HG02678 (cell line): ENCODE data around the gene SERPINF2.
"Not testable (repeated sequence)": the region's sequence is repeated elsewhere in the genome, so short reads cannot be mapped to it uniquely, and the experiment has no call there.

ENCODE experiments used
- ATAC-seq: cut with Tn5 transposase; IDR thresholded peaks from one replicate; pipeline ENCODE4 v1.9.1; 2021; ENCODE audit warnings: mild to moderate bottlenecking, moderate library complexity; ENCODE audit not compliant: unreplicated experiment

The SERPINF2 gene

DNA sequence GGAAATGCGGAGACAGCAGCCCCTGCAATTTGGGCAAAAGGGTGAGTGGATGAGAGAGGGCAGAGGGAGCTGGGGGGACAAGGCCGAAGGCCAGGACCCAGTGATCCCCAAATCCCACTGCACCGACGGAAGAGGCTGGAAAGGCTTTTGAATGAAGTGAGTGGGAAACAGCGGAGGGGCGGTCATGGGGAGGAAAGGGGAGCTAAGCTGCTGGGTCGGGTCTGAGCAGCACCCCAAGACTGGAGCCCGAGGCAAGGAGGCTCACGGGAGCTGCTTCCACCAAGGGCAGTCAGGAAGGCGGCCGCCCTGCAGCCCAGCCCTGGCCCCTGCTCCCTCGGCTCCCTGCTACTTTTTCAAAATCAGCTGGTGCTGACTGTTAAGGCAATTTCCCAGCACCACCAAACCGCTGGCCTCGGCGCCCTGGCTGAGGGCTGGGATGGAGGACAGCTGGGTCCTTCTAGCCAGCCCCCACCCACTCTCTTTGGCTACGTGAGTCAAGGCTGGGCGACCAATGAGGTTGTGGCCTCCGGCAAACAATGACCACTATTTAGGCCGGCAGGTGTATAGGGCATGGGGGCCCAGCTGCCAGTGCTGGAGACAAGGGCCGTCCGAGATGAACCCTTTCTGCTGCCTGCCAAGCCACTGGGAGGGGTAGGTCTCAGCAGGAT is 19.7 kb downstream of the SERPINF2 start:
- no peak for ATAC-seq

DNA sequence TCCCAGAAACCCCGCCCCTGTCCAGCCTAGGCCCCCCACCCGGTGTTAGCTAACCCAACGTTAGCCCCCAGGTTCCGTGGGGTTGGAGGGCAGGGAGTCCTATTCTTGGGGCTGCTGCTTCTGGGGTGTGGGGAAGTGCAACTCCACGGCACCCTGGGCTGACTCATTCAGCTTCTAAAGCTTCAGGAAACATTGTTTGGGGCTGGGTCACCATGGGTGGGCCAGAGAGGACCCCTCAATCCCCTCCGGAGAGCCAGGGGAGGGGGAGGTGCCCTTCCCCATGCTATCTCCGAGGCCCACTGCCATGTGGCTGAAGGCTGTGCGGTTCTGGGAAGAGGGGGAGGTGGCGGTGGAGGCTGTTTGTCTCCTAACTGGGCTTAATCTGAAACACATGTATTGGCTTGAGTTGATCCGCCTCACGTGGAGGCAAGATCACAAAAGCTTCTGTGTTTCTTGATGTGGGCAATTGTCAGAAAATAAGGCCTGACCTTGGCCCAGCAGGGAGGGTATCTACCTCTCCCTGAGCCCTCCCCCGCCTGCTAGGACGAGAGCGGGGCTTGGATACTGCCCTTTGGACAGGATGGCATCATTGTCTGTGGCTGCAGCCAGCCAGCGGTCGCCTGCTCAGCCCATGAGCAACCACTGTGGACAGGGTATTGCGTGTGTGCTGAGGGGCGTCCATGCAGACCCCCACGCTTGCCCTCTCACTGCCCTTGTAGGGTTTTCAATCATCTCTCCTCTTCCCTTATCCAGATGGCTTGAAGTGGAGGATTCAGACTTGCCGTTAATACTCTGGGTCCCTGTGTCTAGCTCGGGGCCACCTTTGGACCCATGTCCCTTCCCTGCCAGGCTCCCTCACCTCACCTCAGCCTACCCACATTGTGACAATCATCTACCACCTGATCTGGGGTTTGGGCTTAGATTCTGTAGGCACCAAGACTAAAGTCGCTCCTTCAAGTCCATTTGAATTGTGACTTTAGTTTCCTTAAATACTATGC is 20.5 kb downstream of the SERPINF2 start:
- no peak for ATAC-seq

DNA sequence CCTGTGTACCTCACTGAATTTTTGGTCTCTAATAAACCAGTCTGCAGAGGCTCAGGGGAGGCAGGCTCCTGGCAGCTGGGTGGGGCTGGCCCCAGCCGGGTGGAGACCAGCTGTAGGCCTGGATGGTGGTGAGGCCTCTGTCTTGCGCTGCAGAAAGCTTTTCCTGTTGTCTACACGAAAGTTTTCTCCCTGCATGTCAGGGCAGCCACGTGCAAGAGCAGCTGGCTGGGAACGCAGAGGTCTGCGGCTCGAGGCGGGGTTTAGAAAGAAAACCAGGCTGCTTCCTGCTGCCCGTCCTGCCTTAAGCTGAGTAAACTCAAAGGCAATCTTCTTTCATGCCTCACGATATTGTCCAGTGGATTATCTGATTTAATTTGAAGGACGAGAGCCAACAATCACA is 21.6 kb downstream of the SERPINF2 start:
- peak; percentile 78 for ATAC-seq

DNA sequence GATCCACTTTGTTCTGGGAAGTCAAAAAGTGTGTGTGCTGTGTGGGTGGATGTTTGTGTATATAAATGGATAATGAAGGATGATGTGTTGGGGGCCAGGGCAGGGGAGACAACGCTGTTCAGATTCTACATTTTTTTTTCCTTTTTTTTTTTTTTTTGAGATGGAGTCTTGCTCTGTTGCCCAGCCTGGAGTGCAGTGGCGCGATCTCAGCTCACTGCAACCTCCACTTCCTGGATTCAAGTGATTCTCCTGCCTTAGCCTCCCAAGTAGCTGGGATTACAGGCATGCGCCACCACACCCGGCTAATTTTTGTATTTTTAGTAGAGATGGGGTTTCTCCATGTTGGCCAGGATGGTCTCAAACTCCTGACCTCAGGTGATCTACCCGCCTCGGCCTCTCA is 22.0 kb downstream of the SERPINF2 start:
- not testable (repeated sequence) for ATAC-seq

DNA sequence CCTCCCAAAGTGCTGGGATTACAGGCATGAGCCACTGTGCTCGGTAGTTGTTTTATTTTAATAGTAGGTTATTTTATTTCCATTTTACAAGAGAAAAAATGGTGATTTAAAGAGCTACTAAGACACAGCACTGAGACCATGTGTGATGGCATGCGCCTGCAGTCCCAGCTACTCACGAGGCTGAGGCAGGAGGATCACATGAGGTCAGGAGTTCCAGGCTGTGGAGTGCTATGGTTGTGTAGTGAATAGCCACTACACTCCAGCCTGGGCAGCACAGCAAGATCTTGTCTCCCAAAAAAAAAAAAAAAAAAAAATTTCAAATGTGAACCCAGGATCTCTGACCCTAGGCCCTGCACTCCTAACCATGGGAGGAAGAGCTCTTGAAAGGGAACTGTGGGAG is 22.9 kb downstream of the SERPINF2 start:
- ATAC-seq, result no peak

DNA sequence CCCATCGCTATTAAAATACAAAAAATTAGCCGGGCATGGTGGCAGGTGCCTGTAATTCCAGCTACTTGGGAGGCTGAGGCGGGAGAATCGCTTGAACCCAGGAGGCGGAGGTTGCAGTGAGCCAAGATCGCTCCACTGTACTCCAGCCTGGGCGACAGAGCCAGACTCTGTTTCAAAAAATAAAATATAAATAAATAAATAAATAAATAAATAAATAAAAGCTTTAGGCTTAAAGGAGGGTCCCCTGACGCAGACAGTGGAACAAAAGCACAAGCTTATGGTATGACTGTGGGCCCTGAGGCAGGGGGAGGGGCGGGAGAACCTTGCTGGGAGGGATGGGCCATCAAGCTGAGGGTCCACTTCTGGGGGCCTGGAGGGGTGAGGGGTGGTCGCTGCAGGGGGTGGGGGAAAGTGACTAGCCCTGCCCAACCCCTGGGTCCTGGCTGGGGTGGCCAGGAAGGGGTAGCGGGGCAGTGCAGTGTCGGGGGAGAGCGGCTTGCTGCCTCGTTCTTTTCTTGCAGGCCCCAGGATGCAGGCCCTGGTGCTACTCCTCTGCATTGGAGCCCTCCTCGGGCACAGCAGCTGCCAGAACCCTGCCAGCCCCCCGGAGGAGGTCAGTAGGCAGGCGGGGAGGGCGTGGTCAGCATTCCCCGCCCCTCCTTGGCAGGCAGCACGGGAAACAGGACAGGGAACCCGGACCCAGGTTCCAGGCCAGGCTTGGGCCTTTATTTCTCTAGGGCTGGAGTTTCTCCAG is 23.9 kb downstream of the SERPINF2 start:
- no peak for ATAC-seq

DNA sequence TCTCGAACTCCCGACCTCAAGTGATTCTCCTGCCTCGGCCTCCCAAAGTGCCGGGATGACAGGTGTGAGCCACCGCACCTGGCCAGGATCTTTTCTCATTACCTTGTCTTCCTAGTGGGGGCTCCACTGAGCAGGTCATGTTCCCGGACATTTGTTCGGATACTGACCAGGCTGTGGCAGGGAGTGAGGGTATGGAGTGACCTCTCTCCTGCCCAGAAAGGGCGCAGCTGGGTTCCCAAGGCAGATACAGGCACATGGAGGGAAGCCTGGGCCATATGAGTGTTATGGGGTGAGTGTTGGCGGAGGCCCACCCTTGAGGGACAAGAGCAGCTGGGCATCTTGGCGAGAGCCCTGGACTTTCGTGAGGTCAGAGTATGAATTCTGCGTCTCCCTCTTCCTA is 24.7 kb downstream of the SERPINF2 start:
- no peak for ATAC-seq

DNA sequence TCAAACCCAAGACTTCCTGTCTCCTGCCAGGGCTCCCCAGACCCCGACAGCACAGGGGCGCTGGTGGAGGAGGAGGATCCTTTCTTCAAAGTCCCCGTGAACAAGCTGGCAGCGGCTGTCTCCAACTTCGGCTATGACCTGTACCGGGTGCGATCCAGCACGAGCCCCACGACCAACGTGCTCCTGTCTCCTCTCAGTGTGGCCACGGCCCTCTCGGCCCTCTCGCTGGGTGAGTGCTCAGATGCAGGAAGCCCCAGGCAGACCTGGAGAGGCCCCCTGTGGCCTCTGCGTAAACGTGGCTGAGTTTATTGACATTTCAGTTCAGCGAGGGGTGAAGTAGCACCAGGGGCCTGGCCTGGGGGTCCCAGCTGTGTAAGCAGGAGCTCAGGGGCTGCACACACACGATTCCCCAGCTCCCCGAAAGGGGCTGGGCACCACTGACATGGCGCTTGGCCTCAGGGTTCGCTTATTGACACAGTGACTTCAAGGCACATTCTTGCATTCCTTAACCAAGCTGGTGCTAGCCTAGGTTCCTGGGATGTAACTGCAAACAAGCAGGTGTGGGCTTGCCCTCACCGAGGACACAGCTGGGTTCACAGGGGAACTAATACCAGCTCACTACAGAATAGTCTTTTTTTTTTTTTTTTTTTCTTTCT is 27.3 kb downstream of the SERPINF2 start:
- no peak for ATAC-seq

DNA sequence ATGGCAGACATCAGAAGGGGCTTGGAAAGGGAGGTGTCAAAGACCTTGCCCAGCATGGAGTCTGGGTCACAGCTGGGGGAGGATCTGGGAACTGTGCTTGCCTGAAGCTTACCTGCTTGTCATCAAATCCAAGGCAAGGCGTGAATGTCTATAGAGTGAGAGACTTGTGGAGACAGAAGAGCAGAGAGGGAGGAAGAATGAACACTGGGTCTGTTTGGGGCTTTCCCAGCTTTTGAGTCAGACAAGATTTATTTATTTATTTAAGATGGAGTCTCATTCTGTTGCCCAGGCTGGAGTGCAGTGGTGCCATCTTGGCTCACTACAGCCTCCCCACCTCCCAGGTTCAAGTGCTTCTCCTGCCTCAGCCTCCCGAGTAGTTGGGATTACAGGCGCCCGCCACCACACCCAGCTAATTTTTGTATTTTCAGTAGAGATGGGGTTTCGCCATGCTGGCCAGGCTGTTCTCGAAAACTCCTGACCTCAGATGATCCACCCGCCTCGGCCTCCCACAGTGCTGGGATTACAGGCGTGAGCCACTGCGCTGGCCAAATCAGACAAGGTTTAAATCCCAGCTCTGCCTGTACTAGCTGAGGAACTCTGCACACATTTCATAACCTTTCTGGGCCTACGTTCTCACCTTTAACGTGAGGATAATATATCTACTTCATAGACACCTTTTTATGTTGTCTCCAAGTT is 30.5 kb downstream of the SERPINF2 start:
- not testable (repeated sequence) for ATAC-seq

DNA sequence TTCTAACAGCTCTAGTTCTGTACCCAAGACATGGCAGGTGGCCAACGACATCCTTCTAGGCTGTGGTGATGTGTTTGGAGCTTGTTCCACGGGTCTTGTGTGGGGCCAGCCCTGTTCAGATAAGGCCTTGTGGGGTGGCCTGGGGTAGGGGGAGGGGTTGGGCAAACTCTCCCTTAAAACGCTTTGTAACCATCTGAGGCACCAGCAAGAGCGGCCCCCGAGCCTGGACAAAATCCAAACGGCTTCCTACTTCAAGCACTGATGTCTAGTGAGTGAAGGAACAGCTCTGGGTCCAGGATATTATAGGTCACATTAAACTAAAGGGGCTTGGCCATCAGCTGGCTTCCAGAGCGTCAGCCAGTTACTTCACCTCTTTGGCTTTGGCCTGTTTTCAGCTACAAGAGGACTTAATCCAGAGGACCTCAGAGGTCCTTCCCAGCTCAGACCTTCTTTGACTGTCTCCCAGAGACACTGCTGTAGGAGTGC is 31.1 kb downstream of the SERPINF2 start:
- no peak for ATAC-seq

DNA sequence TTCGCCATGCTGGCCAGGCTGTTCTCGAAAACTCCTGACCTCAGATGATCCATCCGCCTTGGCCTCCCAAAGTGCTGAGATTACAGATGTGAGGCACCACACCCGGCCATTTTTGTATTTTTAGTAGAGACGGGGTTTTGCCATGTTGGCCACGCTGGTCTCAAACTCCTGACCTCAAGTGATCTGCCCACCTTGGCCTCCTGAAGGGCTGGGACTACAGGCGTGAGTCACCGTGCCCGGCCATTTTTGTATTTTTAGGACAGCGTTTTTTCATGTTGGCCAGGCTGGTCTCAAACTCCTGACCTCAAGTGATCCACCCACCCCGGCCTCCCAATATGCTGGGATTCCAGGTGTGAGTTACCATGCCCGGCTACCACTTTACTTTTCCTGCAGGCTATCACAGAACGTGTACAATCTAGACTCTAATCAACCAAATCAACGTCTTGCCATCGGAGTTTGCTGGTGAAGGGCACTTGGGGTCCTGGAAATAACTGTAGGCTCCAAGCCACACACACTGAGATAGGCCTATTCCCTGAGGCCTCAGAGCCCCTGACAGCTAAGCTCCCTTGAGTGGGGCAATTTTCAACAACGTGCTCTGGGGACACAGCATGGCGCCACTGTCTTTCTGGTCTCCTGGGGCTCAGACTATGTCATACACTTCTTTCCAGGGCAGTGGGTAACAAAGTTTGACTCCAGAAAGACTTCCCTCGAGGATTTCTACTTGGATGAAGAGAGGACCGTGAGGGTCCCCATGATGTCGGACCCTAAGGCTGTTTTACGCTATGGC is 31.9 kb downstream of the SERPINF2 start:
- ATAC-seq, result no peak

DNA sequence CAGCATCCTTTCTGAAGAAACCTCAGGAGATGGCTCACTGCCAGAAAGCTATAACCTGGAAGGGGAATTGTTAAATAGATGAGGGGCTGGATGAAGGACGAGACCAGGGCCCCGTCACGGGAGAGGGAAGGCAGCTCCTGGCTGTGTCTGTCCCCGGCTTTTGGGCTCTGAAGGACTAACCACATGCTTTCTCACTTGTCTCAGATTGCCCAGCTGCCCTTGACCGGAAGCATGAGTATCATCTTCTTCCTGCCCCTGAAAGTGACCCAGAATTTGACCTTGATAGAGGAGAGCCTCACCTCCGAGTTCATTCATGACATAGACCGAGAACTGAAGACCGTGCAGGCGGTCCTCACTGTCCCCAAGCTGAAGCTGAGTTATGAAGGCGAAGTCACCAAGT is 33.7 kb downstream of the SERPINF2 start:
- ATAC-seq, result no peak

DNA sequence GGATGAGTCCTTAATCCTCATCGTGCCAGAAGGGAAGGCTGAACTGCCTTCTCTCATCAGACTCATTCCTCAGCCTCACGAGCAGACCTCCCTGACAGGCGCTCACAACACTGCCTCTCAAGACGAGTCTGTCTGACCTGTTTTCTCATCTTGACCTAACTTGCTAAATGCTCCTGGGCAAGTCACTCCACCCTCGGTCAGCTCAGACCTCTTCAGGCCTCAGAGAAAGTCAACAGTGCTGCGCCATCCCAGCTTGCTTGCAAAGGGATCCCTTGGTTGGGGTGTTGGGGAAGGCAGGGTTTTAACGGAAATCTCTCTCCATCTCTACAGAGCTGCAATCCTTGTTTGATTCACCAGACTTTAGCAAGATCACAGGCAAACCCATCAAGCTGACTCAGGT is 34.2 kb downstream of the SERPINF2 start:
- no peak for ATAC-seq

DNA sequence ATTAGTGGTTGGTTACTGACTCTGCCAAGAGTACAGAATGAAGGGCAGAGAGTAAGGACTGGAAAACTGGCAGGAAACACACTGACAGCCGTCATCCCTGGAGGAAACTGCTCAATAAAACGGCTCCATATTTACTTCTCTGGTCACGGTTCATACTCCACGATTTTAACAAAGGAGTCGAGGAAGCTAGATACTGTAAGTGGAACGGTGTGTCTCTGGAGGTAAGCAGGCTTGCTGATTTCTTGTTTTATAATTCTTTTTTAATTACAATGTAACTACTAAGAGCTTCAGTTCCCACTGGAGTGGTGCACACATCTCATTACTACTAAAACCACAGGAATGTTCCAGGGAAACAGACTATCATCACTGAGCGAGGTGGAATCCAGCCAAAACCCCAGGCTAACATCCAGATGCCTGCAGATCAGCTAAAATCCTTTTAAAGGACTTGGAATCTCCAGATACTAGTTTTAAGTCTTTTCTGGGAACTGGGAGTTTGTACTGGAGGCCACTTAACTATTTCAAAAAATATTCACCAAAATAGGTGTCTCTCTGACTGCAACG is 37.0 kb downstream of the SERPINF2 start:
- ATAC-seq, result no peak

DNA sequence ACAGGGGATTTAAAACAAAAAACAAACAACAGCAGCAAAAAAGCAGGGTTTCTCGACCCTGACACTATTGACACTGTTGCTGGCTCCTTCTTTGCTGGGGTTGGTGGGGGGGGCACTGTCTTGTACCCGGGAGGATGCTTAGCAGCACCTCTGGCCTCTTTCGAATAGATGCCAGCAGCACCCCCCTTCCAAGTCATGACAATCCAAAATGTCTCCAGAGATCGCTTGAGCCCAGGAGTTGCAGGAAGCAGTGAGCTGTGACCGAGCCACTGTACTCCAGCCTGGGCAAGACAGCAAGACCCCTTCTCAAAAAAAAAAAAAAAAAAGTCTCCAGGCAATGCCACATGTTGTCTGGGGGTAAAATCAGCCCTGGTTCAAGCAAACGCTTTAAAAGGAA is 39.5 kb downstream of the SERPINF2 start:
- ATAC-seq, result no peak

DNA sequence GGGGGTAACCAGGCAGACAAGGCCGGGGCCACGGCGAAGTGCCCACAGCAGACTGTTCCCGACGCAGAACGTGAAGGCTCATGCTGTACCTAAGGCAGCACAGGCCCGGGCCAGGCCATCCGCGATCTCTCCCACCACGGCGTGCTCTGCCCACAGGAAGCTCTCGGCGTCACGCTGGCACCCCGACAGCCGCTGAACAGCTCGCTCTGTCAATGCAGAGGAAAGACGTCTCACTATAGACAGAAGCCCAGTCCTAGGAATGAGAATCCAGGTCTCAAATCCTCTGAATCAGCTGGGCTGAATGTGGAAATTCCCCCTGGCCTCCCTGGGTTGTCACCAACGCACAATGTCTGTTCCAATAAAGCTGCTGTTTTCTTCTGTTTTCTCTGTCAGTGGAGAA is 40.6 kb downstream of the SERPINF2 start:
- no peak for ATAC-seq

DNA sequence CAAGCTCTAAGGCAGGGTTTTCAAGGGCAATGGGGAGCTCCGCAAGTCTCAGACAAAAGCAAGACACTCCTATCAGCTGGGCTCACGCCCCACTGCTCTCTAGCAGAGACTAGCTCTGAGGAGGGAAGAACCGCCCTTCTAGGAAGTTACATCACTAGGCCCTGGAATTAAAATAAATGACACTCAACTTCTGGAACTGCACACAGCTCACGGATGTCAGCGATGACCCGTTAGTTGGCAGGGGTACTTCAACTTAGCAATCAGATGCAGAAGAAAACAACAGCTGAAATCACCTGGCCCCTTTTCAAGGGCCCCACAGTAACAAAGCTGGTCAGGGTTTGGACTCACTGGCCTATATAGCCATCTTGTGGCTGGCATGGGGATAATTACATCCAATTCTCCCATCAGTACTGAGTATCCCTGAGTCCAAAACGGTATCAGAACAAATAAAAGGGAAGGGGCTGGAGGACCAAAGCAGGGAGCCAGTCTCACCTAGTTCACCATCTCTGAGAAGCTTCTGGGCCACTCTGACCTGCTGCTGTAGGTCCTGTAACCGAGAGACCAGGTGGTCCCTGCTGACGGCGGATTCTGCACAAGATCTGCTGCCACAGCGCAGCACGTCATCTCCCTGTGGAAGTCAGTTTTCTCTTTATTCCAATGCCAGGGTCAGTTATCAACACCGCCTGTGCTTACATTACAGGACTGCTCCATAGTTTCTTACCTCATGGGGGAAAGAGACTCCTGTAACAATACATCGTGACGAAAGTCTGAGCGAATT is 41.4 kb downstream of the SERPINF2 start:
- no peak for ATAC-seq

DNA sequence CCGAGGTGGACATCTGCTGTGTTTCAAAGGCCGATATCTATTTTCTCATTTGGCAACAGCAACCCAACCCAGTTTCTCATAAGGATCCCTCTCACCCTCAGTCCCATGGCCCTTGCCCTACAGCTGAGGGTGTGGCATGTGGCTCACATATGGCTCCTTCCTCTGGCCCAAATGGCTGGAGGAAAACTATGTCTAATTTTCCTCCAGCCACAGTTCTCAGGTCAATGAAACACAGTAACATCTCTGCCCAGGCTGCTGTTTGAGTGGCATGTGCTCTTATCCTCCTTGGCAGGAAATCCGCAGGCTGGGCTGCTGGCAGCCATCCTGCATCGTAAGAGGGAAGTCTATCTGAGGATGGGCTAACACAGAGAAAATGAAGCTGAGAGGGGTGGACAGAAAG is 43.3 kb downstream of the SERPINF2 start:
- no peak for ATAC-seq
